H1 (cell line): ENCODE results near the gene CTSL. TPM values are rescaled to one million over a fixed set of nuclear protein-coding genes. Genes with fewer than 3 reads are reported as not detected.

ENCODE experiments used
- BRCA1 ChIP-seq: IDR thresholded peaks from 2 replicates; pipeline ENCODE4 v1.6.1; 2012; ENCODE audit warnings: low read depth, low read length, improper control_type of control experiment
- E2F6 ChIP-seq: IDR thresholded peaks from 2 replicates; pipeline ENCODE4 v1.6.1; 2012; ENCODE audit warnings: inconsistent platforms
- FOSL1 ChIP-seq: IDR thresholded peaks from 2 replicates; pipeline ENCODE4 v1.6.1; 2011; ENCODE audit warnings: mild to moderate bottlenecking, low read depth, low read length, moderate library complexity; ENCODE audit not compliant: insufficient read depth
- KDM5A ChIP-seq: fragments of 200-600 bp; IDR thresholded peaks from 2 replicates; pipeline ENCODE4 v1.7.1; 2012; ENCODE audit warnings: mild to moderate bottlenecking, low read length, inconsistent platforms, mixed read lengths
- RAD21 ChIP-seq, 2 experiments: IDR thresholded peaks in 1 of 2; conservative IDR thresholded peaks in 1 of 2; 2 replicates each; pipeline ENCODE4 v1.6.1; 2011; ENCODE audit warnings: low read depth in 2 of 2, low read length in 2 of 2, improper control_type of control experiment in 1 of 2, inconsistent platforms in 1 of 2, mild to moderate bottlenecking in 1 of 2, moderate library complexity in 1 of 2
- RXRA ChIP-seq: IDR thresholded peaks from 2 replicates; pipeline ENCODE4 v1.6.1; 2011; ENCODE audit warnings: low read depth, mild to moderate bottlenecking, low read length, moderate library complexity; ENCODE audit not compliant: insufficient read depth
- polyA plus RNA-seq, 7 experiments: library from polyadenylated mRNA; depleted of rRNA in 3 of 7; stranded (reverse) in 5 of 7; unstranded in 2 of 7; fragments of >200 nt in 5 of 7; fragments of 200-250 nt in 2 of 7; gene quantifications; 1 replicate in 5 of 7; 2 replicates in 1 of 7; 4 replicates in 1 of 7; pipeline versions ENCODE4 v1.2.1 to v1.2.3, GENCODE V29; 2011 to 2013; ENCODE audit warnings: missing spikeins in 2 of 7, mixed read lengths in 2 of 7
- total RNA-seq: library from RNA; stranded (reverse); fragmentation: NEBNext Ultra II Directional; extraction: Animal tissue kit (Norgen Biotek cat#: 25700); gene quantifications from 2 replicates; pipeline ENCODE4 v1.2.1, GENCODE V29; 2021

Gene CTSL
- total and polyA plus RNA-seq, 2 of the 8 experiments (the other 6 are each of a cell fraction or from before 2014, with no cell fraction given) = 34.2 to 38.2 TPM

GRCh38 chr9:87681271-87682061 is 44.5 kb upstream of the CTSL start (continued):
- TF ChIP-seq E2F6 (no peak), RXRA (no peak), KDM5A (no peak), FOSL1 (no peak), RAD21 (IDR thresholded peaks at IDR 0.05 in 1 of 2, conservative IDR thresholded peaks at IDR 0.05 in 1 of 2; ENCODE audit: low read depth in 2 of 2, low read length in 2 of 2) (no peak), BRCA1 (no peak)
